Measurements from ENCODE around the gene PCDHA10. TPM values are rescaled to one million over a fixed set of nuclear protein-coding genes. Genes with fewer than 3 reads are reported as not detected.
"Not testable (repeated sequence)": the region's sequence is repeated elsewhere in the genome, so short reads cannot be mapped to it uniquely, and the experiment has no call there.

Gene PCDHA10
- total RNA-seq, 1 experiment from 2014 or later: 0.02 TPM

- DNase-seq (ENCODE audit: low spot score): peak; percentile 37
Observed at GRCh38 chr5:140840978-140841962, 14.4 kb upstream of the PCDHA10 start, which contains the start of gene PCDHA8. Gene PCDHA8 (plus strand): TSS chr5:140841187. CDS start chr5:140841322, 135 bp downstream.

DNA sequence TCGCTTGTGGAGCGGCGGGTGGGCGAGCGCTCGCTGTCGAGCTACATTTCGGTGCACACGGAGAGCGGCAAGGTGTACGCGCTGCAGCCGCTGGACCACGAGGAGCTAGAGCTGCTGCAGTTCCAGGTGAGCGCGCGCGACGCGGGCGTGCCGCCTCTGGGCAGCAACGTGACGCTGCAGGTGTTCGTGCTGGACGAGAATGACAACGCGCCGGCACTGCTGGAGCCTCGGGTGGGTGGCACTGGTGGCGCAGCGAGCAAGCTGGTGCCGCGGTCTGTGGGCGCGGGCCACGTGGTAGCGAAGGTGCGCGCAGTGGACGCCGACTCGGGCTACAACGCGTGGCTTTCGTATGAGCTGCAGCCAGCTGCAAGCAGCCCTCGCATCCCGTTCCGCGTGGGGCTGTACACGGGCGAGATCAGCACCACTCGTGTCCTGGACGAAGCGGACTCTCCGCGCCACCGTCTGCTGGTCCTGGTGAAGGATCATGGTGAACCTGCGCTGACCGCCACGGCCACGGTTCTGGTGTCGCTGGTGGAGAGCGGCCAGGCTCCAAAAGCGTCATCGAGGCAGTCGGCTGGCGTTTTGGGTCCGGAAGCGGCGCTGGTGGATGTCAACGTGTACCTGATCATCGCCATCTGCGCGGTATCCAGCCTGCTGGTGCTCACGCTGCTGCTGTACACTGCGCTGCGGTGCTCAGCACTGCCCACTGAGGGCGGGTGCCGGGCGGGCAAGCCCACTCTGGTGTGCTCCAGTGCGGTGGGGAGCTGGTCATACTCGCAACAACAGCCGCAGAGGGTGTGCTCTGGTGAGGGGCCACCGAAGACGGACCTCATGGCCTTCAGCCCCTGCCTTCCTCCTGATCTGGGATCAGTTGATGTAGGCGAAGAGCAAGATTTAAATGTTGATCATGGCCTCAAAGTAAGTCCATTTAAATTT is 12.6 kb upstream of the PCDHA10 start:
- DNase-seq (ENCODE audit: low spot score): no peak

DNA sequence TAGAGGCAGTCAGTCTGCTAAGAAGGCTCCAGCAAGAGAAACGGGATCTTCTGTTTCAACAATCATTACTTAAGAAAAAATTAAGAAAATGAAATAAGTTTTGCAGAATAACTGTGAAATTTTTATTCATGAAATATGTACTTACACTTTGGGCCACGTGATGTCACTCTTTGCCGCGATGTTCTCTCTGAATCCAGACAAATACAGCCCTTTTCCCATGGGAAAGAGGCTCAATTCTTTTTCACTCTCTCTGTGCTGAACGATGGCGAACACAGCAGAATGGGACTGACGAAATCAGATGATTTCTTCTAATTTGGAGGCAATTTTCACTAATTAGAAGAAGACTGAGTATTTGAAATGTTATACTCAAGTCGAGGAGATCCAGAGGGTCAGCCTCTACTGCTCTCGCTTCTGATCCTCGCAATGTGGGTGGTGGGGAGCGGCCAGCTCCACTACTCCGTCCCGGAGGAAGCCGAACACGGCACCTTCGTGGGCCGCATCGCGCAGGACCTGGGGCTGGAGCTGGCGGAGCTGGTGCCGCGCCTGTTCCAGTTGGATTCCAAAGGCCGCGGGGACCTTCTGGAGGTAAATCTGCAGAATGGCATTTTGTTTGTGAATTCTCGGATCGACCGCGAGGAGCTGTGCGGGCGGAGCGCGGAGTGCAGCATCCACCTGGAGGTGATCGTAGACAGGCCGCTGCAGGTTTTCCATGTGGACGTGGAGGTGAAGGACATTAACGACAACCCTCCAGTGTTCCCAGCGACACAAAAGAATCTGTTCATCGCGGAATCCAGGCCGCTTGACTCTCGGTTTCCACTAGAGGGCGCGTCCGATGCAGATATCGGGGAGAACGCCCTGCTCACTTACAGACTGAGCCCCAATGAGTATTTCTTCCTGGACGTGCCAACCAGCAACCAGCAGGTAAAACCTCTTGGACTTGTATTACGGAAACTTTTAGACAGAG is 7.3 kb upstream of the PCDHA10 start, which contains the start of gene PCDHA9:
PCDHA9 (plus strand) TSS at position 244 of the 964 bp plus-strand sequence; CDS start at position 358, 114 bp downstream.
- not testable (repeated sequence) for DNase-seq (ENCODE audit: low spot score)

- not testable (repeated sequence) for DNase-seq (ENCODE audit: low spot score)
Observed at GRCh38 chr5:140849831-140850634, 5.7 kb upstream of the PCDHA10 start.

DNA sequence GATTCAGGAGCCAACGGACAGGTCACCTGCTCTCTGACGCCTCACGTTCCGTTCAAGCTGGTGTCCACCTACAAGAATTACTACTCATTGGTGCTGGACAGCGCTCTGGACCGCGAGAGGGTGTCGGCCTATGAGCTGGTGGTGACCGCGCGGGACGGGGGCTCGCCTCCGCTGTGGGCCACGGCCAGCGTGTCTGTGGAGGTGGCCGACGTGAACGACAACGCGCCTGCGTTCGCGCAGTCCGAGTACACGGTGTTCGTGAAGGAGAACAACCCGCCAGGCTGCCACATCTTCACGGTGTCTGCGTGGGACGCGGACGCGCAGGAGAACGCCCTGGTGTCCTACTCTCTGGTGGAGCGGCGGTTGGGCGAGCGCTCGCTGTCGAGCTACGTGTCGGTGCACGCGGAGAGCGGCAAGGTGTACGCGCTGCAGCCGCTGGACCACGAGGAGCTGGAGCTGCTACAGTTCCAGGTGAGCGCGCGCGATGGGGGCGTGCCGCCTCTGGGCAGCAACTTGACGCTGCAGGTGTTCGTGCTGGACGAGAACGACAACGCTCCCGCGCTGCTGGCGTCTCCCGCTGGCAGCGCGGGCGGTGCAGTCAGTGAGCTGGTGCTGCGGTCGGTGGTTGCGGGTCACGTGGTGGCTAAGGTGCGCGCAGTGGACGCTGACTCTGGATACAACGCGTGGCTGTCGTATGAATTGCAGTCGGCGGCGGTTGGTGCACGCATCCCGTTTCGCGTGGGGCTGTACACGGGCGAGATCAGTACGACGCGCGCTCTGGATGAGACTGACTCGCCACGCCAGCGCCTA is 1.7 kb downstream of the PCDHA10 start:
- DNase-seq (ENCODE audit: low spot score): no peak

DNA sequence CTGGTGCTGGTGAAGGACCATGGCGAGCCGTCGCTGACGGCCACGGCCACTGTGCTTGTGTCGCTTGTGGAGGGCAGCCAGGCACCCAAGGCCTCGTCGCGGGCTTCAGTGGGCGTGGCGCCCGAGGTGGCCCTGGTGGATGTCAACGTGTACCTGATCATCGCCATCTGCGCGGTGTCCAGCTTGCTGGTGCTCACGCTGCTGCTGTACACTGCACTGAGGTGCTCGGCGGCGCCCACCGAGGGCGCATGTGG is 2.2 kb downstream of the PCDHA10 start:
- DNase-seq (ENCODE audit: low spot score): no peak

- no peak for DNase-seq (ENCODE audit: low spot score)
Observed at GRCh38 chr5:140862441-140863295, 7.0 kb downstream of the PCDHA10 start.

- no peak for DNase-seq (ENCODE audit: low spot score)
Observed at GRCh38 chr5:140868721-140869554, 13.2 kb downstream of the PCDHA10 start, which contains the start of gene PCDHA11. Gene PCDHA11 (plus strand): TSS chr5:140868957. CDS start chr5:140869104, 147 bp downstream.

DNA sequence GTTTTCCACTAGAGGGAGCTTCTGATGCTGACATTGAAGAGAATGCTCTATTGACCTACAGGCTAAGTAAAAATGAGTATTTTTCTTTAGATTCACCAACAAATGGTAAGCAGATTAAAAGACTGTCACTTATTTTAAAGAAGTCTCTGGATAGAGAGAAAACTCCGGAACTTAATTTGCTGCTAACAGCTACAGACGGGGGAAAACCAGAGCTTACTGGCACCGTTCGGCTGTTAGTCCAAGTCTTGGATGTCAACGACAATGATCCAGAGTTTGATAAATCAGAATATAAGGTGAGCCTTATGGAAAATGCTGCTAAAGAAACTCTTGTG is 13.8 kb downstream of the PCDHA10 start:
- no peak for DNase-seq (ENCODE audit: low spot score)

GRCh38 chr5:140870221-140871201 is 14.8 kb downstream of the PCDHA10 start:
- no peak for DNase-seq (ENCODE audit: low spot score)

DNA sequence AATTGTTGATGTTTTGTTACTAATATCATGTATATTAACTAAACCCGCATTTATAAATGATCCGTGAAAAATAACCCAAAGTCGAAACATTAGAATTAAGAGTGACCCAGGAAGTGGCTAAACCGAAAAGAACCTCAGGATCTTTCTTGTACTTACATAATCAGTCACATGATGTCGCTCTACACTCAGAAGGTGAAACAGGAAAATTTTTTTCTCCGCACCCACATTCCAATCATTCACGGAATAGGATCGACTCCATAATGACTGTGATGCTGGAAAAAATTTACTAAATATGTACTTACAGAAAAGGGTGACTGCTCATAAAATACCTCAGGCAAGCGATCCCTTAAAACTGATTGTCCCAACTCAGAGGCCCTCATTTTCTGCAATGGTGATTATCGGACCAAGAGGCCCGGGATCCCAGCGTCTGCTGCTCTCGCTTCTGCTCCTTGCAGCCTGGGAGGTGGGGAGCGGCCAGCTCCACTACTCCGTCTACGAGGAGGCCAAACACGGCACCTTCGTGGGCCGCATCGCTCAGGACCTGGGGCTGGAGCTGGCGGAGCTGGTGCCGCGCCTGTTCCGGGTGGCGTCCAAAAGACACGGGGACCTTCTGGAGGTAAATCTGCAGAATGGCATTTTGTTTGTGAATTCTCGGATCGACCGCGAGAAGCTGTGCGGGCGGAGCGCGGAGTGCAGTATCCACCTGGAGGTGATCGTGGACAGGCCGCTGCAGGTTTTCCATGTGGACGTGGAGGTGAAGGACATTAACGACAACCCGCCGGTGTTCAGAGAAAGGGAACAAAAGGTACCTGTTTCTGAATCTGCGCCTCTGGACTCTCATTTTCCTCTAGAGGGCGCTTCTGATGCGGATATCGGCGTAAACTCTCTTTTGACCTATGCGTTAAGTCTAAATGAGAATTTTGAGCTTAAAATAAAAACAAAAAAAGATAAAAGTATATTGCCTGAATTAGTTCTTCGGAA is 19.7 kb downstream of the PCDHA10 start, which contains the start of gene PCDHA12:
PCDHA12 (plus strand) TSS at position 224 of the 981 bp plus-strand sequence; CDS start at position 389, 165 bp downstream.
- DNase-seq (ENCODE audit: low spot score): peak; percentile 35

DNA sequence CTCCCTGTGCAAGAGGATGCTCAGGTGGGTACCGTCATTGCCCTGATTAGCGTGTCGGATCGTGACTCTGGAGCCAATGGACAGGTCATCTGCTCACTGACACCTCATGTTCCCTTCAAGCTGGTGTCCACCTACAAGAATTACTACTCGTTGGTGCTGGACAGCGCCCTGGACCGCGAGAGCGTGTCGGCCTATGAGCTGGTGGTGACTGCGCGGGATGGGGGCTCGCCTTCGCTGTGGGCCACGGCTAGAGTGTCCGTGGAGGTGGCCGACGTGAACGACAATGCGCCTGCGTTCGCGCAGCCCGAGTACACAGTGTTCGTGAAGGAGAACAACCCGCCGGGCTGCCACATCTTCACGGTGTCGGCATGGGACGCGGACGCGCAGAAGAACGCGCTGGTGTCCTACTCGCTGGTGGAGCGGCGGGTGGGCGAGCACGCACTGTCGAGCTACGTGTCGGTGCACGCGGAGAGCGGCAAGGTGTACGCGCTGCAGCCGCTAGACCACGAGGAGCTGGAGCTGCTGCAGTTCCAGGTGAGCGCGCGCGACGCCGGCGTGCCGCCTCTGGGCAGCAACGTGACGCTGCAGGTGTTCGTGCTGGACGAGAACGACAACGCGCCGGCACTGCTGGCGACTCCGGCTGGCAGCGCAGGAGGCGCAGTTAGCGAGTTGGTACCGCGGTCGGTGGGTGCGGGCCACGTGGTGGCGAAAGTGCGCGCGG is 21.0 kb downstream of the PCDHA10 start:
- DNase-seq (ENCODE audit: low spot score): not testable (repeated sequence)

DNA sequence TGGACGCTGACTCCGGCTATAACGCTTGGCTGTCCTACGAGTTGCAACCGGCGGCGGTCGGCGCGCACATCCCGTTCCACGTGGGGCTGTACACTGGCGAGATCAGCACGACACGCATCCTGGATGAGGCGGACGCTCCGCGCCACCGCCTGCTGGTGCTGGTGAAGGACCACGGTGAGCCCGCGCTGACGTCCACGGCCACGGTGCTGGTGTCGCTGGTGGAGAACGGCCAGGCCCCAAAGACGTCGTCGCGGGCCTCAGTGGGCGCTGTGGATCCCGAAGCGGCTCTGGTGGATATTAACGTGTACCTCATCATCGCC is 21.5 kb downstream of the PCDHA10 start:
- no peak for DNase-seq (ENCODE audit: low spot score)

- DNase-seq (ENCODE audit: low spot score): no peak
Observed at GRCh38 chr5:140881889-140882590, 26.3 kb downstream of the PCDHA10 start, which contains the start of gene PCDHA13. Gene PCDHA13 (plus strand): TSS chr5:140882124. CDS start chr5:140882269, 145 bp downstream.

All from A172 (cell line).